GM12875 (cell line): ENCODE results near the gene DMRT1.

Source experiments
- H3K4me3 ChIP-seq: one replicate; pipeline ENCODE4 v1.5.1; 2011; ENCODE audit warnings: low read depth, low read length, control low read depth
- CTCF ChIP-seq: IDR thresholded peaks from 2 replicates; pipeline ENCODE4 v1.5.1; 2011; ENCODE audit warnings: low read depth, mild to moderate bottlenecking, control low read depth, inconsistent platforms, low read length, moderate library complexity, borderline replicate concordance; ENCODE audit not compliant: insufficient read depth

The DMRT1 gene

GRCh38 chr9:882416-882924 lies 41.0 kb downstream of the DMRT1 start:
- H3K4me3 ChIP-seq: no peak overlapping the region
- TF ChIP-seq CTCF: no peak

DNA sequence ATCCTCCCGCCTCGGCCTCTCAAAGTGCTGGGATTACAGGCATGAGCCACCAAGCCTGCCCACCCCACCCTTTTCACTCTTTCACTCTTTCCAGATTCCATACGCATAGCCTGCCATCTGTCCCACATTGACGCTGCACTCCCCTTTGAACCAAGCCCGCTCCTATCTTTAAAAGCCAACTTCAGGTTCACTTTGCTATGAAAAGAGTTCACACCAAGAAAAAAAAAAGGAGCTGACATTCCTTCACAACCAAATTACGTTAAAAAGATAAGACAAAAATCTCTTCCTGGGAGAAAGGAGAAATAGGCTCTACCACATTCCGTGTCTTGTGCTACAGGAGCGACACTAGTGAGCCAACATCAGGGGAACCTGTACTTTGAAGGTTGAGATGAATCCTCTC lies 41.5 kb downstream of the DMRT1 start:
- no peak overlapping the region for H3K4me3 ChIP-seq
- no peak for TF ChIP-seq CTCF

- no peak for TF ChIP-seq CTCF
- H3K4me3 ChIP-seq: no peak overlapping the region
These were observed 45.4 kb downstream of the DMRT1 start for GRCh38 chr9:886886-887285.

DNA sequence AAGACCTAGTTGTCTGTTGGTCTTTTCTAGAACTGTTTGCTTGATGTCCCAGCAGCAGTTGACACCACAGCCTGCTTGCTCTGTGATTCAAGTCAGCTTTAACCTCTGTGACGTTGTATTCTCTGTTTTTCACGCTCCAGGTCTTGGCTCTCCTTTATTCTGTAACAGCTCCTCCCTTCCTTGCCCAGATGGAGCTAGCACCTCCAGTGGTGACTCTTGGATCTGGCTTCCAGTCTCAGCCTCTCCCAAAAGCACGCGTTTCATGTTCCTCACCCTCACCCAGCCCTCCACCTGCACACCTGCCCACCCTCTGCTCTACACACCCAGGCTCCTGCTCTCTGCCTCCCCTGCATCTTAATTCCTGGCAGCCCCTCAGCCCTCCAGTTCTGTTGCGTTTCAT lies 50.6 kb downstream of the DMRT1 start:
- H3K4me3 ChIP-seq: no peak overlapping the region
- TF ChIP-seq CTCF: peak; percentile 27; the same call in 1 of the 2 replicates

DNA sequence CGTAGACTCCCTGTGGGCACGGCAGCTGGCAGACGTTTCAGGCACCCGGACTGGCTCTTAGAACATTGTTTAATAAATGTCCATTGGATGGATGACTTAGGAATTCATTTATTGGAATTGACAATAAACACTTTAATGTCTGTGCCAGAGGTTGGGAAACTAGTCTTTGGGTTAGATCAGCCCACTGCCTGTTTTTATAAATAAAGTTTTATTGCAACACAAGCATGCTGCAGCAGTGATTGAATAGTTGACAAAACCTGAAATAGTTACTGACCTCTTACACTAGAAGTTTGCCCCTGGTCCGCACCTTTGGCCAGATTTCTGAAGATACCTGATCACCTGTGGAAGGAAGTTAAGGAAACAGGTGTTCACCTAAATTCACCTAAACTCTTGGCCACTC lies 51.6 kb downstream of the DMRT1 start:
- TF ChIP-seq CTCF: no peak
- H3K4me3 ChIP-seq: no peak overlapping the region

DNA sequence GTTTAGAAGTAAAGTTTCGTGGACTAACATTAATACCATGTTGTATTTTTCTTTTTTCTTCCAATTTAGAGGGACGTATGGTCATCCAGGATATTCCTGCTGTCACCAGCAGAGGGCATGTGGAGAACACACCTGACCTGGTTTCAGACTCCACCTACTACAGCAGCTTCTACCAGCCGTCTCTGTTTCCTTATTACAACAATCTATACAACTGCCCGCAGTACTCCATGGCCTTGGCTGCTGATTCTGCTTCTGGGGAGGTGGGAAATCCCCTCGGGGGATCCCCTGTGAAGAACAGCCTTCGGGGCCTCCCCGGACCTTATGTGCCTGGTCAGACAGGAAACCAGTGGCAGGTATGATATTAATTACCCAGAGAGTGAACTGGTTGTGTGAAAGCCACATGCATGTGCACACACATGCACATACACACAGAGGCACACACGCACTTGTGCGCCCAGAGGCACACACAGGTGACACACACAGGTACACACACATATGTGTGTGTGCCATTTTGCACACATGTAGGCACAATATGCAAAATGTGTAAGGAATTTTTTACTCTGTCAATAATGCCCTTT lies 52.4 kb downstream of the DMRT1 start:
- peak; percentile 72 for TF ChIP-seq CTCF
- no peak overlapping the region for H3K4me3 ChIP-seq

DNA sequence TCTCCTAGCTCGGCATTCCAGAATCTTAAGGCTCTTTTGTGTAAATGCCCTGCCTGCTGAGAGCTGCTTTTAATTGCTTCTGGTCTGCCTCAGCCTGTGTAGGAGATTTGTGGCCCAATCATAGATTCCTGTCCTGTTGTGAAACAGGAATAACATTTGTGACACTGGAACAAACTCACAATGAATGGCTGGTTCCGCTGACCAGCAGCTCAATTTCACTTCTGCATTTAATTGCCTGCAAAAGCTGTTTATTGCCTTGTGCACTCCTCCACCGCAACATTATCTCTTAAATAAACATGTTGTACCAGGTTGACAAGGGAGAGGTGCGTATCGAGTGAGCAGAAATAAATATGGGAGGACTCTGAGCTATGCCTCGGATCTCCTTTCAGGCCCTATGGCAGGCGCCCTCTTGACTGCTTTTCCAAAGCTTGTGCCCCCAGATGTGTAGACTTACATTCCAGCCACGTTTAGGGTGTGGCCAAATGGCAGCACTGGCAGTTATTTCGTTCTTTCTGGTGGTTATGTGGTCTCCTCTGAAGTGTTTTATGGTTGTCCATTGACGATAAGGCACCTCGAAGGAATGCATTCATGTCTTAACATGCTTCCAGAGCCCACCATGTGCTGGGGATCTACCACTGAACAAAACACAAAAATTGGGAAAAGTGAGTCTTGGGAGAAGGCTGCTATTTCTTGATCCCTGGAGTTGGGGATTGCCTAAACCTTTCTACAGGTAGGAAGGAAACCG lies 58.1 kb downstream of the DMRT1 start:
- TF ChIP-seq CTCF: no peak
- no peak overlapping the region for H3K4me3 ChIP-seq
